GM18511 (cell line): ENCODE measurements around the gene ST7.
"Not testable (repeated sequence)": the region's sequence is repeated elsewhere in the genome, so short reads cannot be mapped to it uniquely, and the experiment has no call there.

Experiments used
- ATAC-seq: cut with Tn5 transposase; IDR thresholded peaks from one replicate; pipeline ENCODE4 v1.9.1; 2021; ENCODE audit warnings: mild to moderate bottlenecking, moderate library complexity; ENCODE audit not compliant: unreplicated experiment

The ST7 gene

GRCh38 chr7:117021366-117021765 lies 68.1 kb downstream of the ST7 start:
- ATAC-seq = no peak

DNA sequence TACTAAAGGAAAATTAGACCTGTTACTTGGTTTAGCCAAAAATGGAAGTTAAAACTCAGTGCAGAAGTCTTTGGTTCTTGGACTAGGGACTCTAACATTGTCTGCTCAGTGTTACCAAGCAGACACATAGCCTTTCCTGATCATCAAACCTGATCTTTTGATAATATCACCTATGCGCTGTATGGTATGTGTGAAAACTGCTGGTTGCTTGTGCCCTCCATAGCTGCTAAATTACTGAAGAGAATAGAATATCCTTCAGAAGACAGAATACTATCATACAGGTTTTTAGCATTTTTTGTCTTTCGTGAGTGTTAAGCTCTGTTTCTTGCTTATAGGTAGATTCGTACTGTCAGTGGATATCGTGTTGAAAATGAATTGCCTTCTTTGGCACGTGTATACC lies 68.7 kb downstream of the ST7 start:
- ATAC-seq = no peak

DNA sequence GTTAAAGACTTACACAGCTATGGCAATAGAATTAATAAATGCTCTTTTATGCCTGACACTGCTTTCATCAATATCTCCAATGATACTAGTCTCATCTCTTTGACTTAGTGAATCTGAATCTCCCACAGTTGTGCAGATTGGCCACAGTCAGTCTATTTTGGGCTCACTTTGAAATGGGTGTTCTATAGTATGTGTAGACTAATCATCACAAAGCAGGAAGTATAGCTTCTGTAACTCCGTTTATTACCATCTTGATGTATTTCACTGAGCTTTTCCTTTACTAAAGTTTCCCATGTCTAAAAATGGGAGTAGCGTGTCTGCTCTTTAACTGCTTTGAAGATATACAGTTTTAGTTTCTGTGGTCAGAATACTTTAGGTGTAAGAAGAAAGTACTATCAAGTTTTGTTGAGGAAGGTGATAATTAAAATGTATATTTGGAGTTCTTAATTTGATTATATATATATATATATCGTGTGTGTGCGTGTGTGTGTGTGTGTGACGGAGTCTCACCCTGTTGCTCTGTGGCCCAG lies 70.1 kb downstream of the ST7 start:
- peak; percentile 87 for ATAC-seq

- no peak for ATAC-seq
These were observed 71.5 kb downstream of the ST7 start for GRCh38 chr7:117024811-117025210.

DNA sequence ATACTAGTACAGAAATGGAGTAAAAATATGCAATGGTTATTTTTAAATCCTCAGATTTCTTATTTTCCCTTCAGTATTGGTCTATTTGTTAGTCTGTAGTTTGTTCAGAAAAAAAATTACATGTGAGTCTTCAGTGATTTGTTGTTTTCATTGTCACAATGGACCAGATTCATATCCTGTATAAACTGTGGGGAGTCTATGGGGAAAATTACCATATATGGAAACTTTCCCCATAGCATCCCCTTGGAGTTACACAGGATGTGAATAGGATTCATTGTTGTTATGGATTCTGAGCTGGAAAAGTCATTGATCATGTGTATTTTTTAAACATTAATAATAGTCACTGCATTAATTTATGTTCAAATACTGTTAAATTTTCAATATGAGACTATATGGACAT lies 72.6 kb downstream of the ST7 start:
- no peak for ATAC-seq

DNA sequence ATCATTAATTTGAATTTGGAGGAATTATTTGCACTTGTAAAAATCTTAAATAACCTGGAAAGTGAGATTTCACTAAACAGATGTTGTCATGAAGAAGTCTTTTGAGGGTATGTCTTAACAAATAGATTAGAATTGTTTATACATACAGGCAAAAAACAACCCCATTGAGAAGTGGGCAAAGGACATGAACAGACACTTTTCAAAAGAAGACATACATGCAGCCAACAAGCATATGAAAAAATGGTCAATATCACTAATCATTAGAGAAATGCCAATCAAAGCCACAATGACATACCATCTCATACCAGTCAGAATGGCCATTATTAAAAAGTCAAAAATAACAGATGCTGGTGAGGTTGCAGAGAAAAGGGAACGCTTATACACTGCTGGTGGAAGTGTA lies 77.0 kb downstream of the ST7 start:
- ATAC-seq = not testable (repeated sequence)

DNA sequence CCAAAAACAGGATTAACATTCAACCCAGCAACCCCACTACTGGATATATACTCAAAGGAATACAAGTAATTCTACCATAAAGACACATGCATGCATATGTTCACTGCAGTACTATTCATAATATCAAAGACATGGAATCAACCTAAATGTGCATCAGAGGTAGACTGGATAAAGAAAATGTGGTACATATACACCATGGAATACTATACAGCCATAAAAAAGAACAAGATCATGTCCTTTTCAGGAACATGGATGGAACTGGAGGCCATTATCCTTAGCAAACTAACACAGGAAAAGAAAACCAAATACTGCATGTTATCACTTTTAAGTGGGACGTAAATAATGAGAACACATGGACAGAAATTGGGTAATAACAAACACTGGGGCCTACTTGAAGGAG lies 77.5 kb downstream of the ST7 start:
- ATAC-seq = not testable (repeated sequence)

GRCh38 chr7:117032810-117033209 lies 79.5 kb downstream of the ST7 start:
- ATAC-seq = no peak

- ATAC-seq = no peak
These were observed 81.7 kb downstream of the ST7 start for GRCh38 chr7:117034851-117035464.

- ATAC-seq = no peak
These were observed 82.2 kb downstream of the ST7 start for GRCh38 chr7:117035465-117035862.

- no peak for ATAC-seq
These were observed 82.9 kb downstream of the ST7 start for GRCh38 chr7:117036053-117036669.

GRCh38 chr7:117036836-117037235 lies 83.5 kb downstream of the ST7 start:
- ATAC-seq = no peak

- no peak for ATAC-seq
These were observed 85.1 kb downstream of the ST7 start for GRCh38 chr7:117038408-117038807.

- ATAC-seq = peak; percentile 90
These were observed 87.7 kb downstream of the ST7 start for GRCh38 chr7:117041007-117041406.

DNA sequence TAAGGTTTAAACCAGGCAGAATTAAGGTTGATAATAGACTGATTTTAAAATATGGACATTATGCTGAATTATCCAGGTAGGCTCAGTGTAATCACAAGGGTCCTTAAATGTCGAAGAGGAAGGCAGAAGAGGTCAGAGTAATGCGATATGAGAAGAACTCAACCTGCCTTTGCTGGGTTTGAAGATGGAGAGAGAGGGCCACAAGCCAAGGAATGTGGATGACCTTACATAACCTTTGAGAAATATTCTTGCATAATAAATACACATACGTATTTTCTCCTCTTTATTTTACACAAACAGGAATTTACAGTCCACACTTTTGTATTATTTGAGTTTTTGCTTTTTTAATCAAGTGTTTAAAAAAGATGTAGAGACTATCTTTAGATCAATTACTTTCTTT lies 88.5 kb downstream of the ST7 start:
- no peak for ATAC-seq

DNA sequence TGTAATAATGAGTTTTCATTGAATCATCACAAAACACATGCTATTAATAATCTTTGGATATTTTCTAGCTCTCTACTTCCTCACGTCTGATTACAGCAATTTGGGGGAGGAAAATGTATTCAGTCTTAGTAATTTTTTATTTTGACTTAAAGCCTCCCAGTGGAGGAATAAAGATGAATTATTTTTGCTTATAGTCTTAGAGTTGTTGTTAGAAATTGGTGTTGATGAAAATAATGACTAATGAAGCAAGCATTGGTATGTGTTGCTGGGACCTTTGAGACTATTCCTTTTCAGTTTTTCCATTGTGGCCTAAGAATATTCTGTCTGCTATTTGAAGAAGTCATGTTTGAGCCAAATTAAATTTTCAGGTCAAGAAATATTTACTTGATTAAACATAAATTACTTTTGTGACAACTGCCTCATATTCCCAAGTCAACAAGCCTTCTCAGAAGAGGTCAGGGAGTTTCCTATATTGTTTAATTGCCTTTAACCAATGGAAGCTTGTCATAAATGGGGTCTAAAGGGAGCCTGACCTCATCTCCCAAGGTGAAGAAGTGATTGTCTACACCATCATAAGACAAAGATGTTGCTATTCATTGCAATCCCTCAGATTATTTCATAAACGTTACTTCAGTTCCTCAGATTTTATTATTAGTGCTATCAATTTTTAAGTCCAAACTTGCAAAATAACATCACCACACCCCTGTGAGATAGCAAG lies 90.0 kb downstream of the ST7 start:
- no peak for ATAC-seq

DNA sequence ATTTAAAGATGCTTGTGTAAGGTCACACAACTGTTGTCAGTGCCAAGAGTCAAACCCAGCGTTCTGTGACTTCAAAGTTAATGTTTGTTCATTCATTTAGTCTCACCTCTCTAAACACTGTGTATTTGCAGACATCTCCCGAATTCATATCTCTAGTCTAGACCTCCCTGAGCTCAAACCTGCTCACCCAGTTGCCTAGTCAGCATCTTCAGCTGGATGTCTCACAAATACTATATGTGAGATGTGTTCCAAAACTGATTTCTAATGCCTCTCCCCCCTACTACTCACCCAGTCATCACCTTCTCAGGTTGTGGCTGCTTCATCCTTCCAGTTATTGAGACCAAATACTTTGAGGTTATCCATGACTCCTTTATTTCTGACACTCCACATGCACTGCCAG lies 91.4 kb downstream of the ST7 start:
- ATAC-seq = no peak

DNA sequence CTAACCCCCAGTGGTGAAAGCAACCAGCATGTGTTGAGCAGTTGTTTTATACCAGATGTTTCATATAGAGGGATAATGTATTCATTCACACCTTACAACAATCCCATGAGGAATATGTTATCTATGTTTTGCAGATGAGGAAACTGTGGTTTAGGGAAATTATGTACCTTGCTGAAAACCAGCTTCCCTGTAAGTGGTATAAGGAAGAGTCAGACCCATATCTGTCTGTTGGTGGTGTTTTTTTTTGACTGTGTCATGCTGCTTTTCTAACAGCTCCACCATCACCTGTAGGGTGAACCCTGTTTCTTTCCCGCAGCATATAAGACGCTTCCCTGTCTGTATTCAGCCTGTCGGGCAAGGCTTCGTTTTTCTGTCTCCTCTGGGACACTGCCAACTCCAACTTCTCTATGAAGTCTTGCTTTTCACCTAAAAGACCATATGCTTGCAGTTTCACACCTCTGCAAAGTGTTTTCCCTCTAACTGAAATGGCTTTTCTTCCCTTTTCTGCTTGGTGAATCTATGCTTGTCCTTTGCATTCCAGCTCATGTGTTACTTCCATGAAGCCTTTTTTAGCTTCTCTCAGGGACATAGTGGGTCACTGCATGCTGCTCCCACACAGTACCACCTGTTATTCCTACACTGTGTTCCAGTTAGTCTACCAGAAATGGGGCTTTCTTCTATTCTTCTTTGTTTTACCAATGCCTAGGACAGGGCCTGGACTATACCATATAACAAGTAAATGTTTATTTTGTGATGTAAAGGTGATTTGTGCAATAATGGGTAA lies 92.8 kb downstream of the ST7 start:
- ATAC-seq = no peak

DNA sequence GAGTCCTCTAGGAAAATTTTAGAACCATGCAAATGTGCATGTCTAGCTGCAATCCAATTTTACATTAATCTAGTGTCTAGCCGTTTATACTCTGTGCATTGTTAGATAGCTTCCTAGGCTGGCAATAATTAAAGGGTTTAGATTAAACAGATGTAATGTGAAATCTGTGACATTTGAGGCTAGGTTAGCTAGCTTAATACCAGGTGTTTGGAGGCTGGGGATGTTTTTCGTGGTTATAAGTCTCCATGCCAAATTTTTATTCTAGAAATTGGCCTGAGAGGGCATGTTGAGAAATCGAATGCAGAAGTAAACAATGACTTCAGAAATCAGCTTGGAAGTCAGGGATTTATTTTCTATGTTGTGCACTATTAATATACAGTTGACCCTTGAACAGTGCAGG lies 94.2 kb downstream of the ST7 start:
- ATAC-seq = no peak

DNA sequence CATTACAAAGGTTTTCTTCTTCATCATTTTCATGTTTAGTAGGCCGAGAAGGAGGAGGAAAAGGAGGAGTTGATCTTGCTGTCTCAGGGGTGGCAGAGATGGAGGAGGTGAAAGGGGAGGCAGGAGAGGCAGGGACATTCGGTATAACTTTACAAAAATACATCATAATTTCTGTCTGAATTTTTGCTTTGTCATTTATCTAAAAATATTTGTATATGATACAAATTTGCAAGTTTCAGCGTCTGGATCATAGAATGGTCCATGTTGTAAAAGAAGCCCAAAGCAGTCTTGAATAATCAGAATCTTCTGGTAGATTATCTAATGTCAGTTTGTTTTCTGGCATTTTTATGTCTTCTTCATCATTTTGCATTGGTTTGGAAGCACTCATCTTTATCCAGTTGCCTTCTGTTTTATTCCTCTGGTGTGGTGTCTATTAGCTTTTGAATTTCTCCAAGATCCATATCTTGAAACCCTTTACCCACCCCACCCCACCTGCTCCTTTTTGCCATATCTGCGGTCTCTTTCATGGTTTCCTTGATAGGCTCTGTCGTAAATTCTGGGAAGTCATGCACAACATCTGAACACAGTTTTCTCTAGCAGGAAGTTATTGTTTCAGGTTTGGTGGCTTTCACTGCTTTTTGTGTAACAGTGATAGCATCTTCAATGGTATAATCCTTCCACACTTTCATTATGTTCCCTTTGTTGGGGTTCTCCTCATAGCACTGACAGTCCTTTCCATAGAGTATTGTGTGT lies 95.0 kb downstream of the ST7 start:
- no peak for ATAC-seq

DNA sequence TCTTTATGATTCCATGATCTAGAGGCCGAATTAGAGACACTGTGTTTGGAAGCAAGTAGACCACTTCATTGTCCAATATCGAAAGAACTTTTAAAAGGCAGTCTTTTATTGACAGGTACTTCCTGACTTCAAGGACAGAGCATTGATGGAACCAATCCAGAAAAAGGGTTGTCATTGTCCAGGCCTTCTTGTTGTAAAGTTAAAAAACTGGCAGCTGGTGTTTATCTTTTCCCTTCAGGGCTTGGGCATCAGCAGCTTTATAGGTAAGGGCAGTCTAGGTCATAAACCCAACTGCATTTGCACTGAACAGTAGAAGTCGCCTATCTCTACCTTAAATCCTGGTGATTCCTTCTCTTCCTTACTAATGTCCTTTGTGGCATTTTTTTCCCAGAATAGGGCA lies 95.6 kb downstream of the ST7 start:
- ATAC-seq = no peak
